B cell (primary cell): ENCODE measurements around the gene ENOX1. TPM values are rescaled to one million over a fixed set of nuclear protein-coding genes. Genes with fewer than 3 reads are reported as not detected.
"Not testable (repeated sequence)": the region's sequence is repeated elsewhere in the genome, so short reads cannot be mapped to it uniquely, and the experiment has no call there.

Source experiments
- ATAC-seq: fragments of 200-7000 bp; cut with Tn5 transposase; one replicate; pipeline ENCODE4 v1.10.0; 2021; ENCODE audit warnings: low read depth, mild to moderate bottlenecking, moderate number of reproducible peaks, moderate library complexity
- CTCF ChIA-PET: fragments of 350-600 bp; sonication (Branson Sonifier 250); formaldehyde crosslinking; loops from one replicate; lab custom pipeline; 2021; ENCODE audit warnings: antibody characterized with exemption, inconsistent platforms; lab: Charles Lee
- POLR2A ChIA-PET: fragments of 350-600 bp; sonication (Branson Sonifier 250); formaldehyde crosslinking; loops from one replicate; lab custom pipeline; 2021; ENCODE audit warnings: antibody characterized with exemption; lab: Charles Lee
- DNase-seq: peaks from one replicate; pipeline ENCODE4 v3.0.0; 2013
- H2AFZ ChIP-seq: 2 replicates; pipeline ENCODE4 v1.6.1; 2012; ENCODE audit warnings: mild to moderate bottlenecking, low read depth, low read length; ENCODE audit not compliant: insufficient read depth, poor library complexity, severe bottlenecking
- H3K27ac ChIP-seq, 2 donors: 1 replicate in 1 of 2; 2 replicates in 1 of 2; pipeline ENCODE4 v1.5.1; 2012 to 2013; ENCODE audit warnings: low read length in 2 of 2, mild to moderate bottlenecking in 2 of 2, moderate library complexity in 1 of 2
- H3K27me3 ChIP-seq, 4 experiments: fragments of 200-600 bp in 1 of 4; sonication (generic) in 1 of 4; replicated peaks in 1 of 4; 1 replicate in 2 of 4; 2 replicates in 2 of 4; pipeline versions ENCODE4 v1.6.1 to v1.7.0; 2013 to 2016; ENCODE audit warnings: low read length in 3 of 4, mild to moderate bottlenecking in 2 of 4, mixed read lengths in 1 of 4, moderate library complexity in 1 of 4; ENCODE audit not compliant: insufficient read depth in 4 of 4, control insufficient read depth in 3 of 4; ENCODE audit errors: control extremely low read depth in 1 of 4
- H3K36me3 ChIP-seq, 2 experiments: replicated peaks in 1 of 2; 1 replicate in 1 of 2; 2 replicates in 1 of 2; pipeline versions ENCODE4 v1.6.1 to v1.7.1; 2013; ENCODE audit warnings: low read length in 1 of 2; ENCODE audit not compliant: insufficient read depth in 2 of 2, control insufficient read depth in 1 of 2; ENCODE audit errors: control extremely low read depth in 1 of 2, extremely low read depth in 1 of 2
- H3K4me1 ChIP-seq, 2 donors: fragments of 200-600 bp in 1 of 2; sonication (generic) in 1 of 2; 1 replicate in 1 of 2; 2 replicates in 1 of 2; pipeline versions ENCODE4 v1.5.1 to v1.6.1; 2013 to 2017; ENCODE audit warnings: low read length in 2 of 2; ENCODE audit not compliant: control insufficient read depth in 2 of 2, insufficient read depth in 2 of 2
- H3K4me2 ChIP-seq: replicated peaks from 2 replicates; pipeline ENCODE3; 2012; ENCODE audit warnings: mild to moderate bottlenecking, low read depth, low read length; ENCODE audit not compliant: poor library complexity, severe bottlenecking
- H3K4me3 ChIP-seq, 5 experiments: fragments of 200-600 bp in 1 of 5; sonication (generic) in 1 of 5; 1 replicate in 3 of 5; 2 replicates in 2 of 5; pipeline versions ENCODE4 v1.5.1 to v1.7.0; 2011 to 2016; ENCODE audit warnings: low read length in 4 of 5, mild to moderate bottlenecking in 4 of 5, low read depth in 2 of 5, control low read depth in 1 of 5, moderate library complexity in 1 of 5; ENCODE audit not compliant: insufficient read depth in 1 of 5; ENCODE audit errors: control extremely low read depth in 1 of 5, extremely low read depth in 1 of 5
- H3K79me2 ChIP-seq: fragments of 200-600 bp; sonication (generic); one replicate; pipeline ENCODE4 v1.6.0; 2016; ENCODE audit warnings: low read length; ENCODE audit not compliant: control insufficient read depth, insufficient read depth
- H3K9ac ChIP-seq: fragments of 200-600 bp; sonication (generic); 2 replicates; pipeline ENCODE4 v1.6.1; 2017; ENCODE audit warnings: mild to moderate bottlenecking, low read length, moderate library complexity
- H3K9me3 ChIP-seq, 3 donors: one replicate each; pipeline versions ENCODE4 v1.6.1 to v1.7.1; 2013; ENCODE audit warnings: low read length in 2 of 3; ENCODE audit not compliant: control insufficient read depth in 2 of 3, insufficient read depth in 1 of 3; ENCODE audit errors: control extremely low read depth in 1 of 3
- H4K20me1 ChIP-seq: 2 replicates; pipeline ENCODE4 v1.6.0; 2012; ENCODE audit warnings: mild to moderate bottlenecking, low read length; ENCODE audit not compliant: insufficient read depth, control insufficient read depth, poor library complexity, severe bottlenecking
- H3K27ac Mint-ChIP-seq: one replicate; pipeline ENCODE4 v1.8.0; 2021; ENCODE audit warnings: mixed read lengths
- H3K27me3 Mint-ChIP-seq: one replicate; pipeline ENCODE4 v1.8.0; 2021; ENCODE audit warnings: mixed read lengths
- H3K4me1 Mint-ChIP-seq: one replicate; pipeline ENCODE4 v1.8.0; 2021; ENCODE audit warnings: mixed read lengths
- H3K4me3 Mint-ChIP-seq: one replicate; pipeline ENCODE4 v1.8.0; 2021; ENCODE audit warnings: mixed read lengths
- H3K9me3 Mint-ChIP-seq: one replicate; pipeline ENCODE4 v1.8.0; 2022; ENCODE audit warnings: mixed read lengths; ENCODE audit not compliant: insufficient read depth
- EZH2 ChIP-seq: IDR thresholded peaks from 2 replicates; pipeline ENCODE4 v1.6.1; 2012; ENCODE audit warnings: borderline replicate concordance, low read depth, mild to moderate bottlenecking, moderate library complexity, low read length; ENCODE audit not compliant: insufficient read depth, poor library complexity, severe bottlenecking
- WGBS: methylation state at CpG from one replicate; pipeline ENCODE4 v1.1.5; 2013; ENCODE audit warnings: missing lambda C conversion rate; ENCODE audit not compliant: insufficient coverage; 5-methylcytosine and 5-hydroxymethylcytosine counted together
- intact Hi-C: fragments of 100-400 bp; cut with micrococcal nuclease; formaldehyde crosslinking; loops from one replicate; pipeline ENCODE4 v1.10.0; 2022
- polyA plus RNA-seq: library from polyadenylated mRNA; depleted of rRNA; stranded (reverse); fragments of >200 nt; gene quantifications from 2 replicates; pipeline ENCODE4 v1.2.3, GENCODE V29; 2012
- total RNA-seq, 2 donors: library from RNA; stranded (reverse); fragments of 120-200 nt in 1 of 2; gene quantifications; 1 replicate in 1 of 2; 2 replicates in 1 of 2; pipeline versions ENCODE4 v1.2.3 to v1.2.4, GENCODE V29; 2013 to 2022
- TF ChIP-seq, protein P1 (sequence below): fragments of 200-600 bp; IDR thresholded peaks from one replicate; pipeline ENCODE4 v1.8.0; 2022; ENCODE audit warnings: antibody characterized with exemption, mild to moderate bottlenecking

Gene ENOX1
- total and polyA plus RNA-seq, 2 donors (not counting 1 experiment from before 2014, with no cell fraction given), result not detected

DNA sequence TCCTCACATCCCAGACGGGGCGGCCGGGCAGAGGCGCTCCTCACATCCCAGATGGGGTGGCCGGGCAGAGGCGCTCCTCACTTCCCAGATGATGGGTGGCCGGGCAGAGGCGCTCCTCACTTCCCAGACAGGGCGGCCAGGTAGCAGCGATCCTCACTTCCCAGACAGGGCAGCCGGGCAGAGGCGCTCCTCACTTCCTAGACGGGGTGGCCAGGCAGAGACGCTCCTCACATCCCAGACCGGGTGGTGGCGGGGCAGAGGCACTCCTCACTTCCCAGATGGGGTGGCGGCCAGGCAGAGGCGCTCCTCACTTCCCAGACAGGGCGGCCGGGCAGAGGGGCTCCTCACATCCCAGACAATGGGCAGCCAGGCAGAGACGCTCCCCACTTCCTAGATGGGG lies 370.4 kb downstream of the ENOX1 start:
- H2AFZ ChIP-seq, H3K4me1 ChIP-seq, H3K9me3 Mint-ChIP-seq, POLR2A ChIA-PET, H3K4me3 Mint-ChIP-seq, H3K9me3 ChIP-seq, CTCF ChIA-PET, H3K27ac ChIP-seq, ATAC-seq, DNase-seq, H3K36me3 ChIP-seq, H3K9ac ChIP-seq, H3K79me2 ChIP-seq, H3K27me3 ChIP-seq, H3K4me2 ChIP-seq, H3K27me3 Mint-ChIP-seq, H3K4me3 ChIP-seq, H3K27ac Mint-ChIP-seq, intact Hi-C loops, H3K4me1 Mint-ChIP-seq, H4K20me1 ChIP-seq: not testable (repeated sequence)
- 100% methylated on average over 16 of the region's 21 CpGs for WGBS

DNA sequence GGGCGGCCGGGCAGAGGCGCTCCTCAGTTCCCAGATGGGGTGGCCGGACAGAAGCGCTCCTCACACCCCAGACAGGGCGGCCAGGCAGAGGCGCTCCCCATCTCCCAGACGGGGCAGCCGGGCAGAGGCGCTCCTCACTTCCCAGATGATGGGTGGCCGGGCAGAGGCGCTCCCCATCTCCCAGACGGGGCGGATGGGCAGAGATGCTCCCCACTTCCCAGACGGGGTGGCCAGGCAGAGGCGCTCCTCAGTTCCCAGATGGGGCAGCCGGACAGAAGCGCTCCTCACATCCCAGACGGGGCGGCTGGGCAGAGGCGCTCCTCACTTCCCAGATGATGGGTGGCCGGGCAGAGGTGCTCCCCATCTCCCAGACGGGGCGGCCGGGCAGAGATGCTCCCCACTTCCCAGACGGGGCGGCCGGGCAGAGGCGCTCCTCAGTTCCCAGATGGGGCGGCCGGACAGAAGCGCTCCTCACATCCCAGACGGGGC lies 370.8 kb downstream of the ENOX1 start:
- intact Hi-C loops, H3K9me3 ChIP-seq, H3K36me3 ChIP-seq, H2AFZ ChIP-seq, H3K4me1 ChIP-seq, H3K79me2 ChIP-seq, H3K9ac ChIP-seq, H3K27ac ChIP-seq, H3K4me1 Mint-ChIP-seq, POLR2A ChIA-PET, H3K27ac Mint-ChIP-seq, H3K4me2 ChIP-seq, DNase-seq, H4K20me1 ChIP-seq, H3K4me3 ChIP-seq, ATAC-seq, H3K4me3 Mint-ChIP-seq, H3K27me3 Mint-ChIP-seq, CTCF ChIA-PET, H3K27me3 ChIP-seq, H3K9me3 Mint-ChIP-seq: not testable (repeated sequence)
- WGBS, result 85% methylated on average over 27 of the region's 33 CpGs

DNA sequence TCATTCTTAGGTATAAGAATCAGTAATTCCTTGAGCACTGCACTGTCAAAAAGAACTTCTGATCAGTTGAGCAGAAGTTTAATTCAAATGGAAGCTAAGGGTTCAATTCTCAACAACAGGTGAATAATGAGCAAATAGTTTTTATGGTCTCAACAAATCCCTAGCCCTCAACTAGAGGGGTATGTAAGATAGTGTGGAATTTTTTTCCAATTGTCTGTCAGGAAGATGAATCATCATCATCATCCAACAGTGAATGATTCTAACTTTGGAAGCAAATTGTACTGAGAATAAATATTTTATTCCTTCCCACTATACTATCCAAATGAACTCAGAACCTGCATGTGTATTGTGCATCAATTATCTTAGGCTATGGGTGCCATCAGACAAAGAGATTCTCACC lies 372.7 kb downstream of the ENOX1 start:
- H3K4me3 Mint-ChIP-seq, result no peak overlapping the region
- no peak for DNase-seq
- H3K27me3 ChIP-seq, result no peaks in the 10 kb centered on the region
- H3K9me3 Mint-ChIP-seq, result no peaks in the 10 kb centered on the region
- no peak overlapping the region for H2AFZ ChIP-seq
- H3K36me3 ChIP-seq, result no peaks in the 10 kb centered on the region
- ChIA-PET CTCF (no interaction called here), POLR2A (no interaction called here)
- no peak overlapping the region for H3K27ac Mint-ChIP-seq
- no peak overlapping the region for H3K27ac ChIP-seq
- H3K4me1 ChIP-seq, result no peaks in the 10 kb centered on the region
- H3K4me1 Mint-ChIP-seq, result no peaks in the 10 kb centered on the region
- intact Hi-C loops, result no loop called here
- TF ChIP-seq EZH2, result no peak
- TF ChIP-seq, protein P1, sequence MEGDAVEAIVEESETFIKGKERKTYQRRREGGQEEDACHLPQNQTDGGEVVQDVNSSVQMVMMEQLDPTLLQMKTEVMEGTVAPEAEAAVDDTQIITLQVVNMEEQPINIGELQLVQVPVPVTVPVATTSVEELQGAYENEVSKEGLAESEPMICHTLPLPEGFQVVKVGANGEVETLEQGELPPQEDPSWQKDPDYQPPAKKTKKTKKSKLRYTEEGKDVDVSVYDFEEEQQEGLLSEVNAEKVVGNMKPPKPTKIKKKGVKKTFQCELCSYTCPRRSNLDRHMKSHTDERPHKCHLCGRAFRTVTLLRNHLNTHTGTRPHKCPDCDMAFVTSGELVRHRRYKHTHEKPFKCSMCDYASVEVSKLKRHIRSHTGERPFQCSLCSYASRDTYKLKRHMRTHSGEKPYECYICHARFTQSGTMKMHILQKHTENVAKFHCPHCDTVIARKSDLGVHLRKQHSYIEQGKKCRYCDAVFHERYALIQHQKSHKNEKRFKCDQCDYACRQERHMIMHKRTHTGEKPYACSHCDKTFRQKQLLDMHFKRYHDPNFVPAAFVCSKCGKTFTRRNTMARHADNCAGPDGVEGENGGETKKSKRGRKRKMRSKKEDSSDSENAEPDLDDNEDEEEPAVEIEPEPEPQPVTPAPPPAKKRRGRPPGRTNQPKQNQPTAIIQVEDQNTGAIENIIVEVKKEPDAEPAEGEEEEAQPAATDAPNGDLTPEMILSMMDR, result no peak
- H3K79me2 ChIP-seq, result no peaks in the 10 kb centered on the region
- H3K27me3 Mint-ChIP-seq, result peaks cover 4% of the 10 kb centered on the region
- H3K4me2 ChIP-seq, result no peak overlapping the region
- H4K20me1 ChIP-seq, result no peaks in the 10 kb centered on the region
- no peak for ATAC-seq
- H3K4me3 ChIP-seq, result no peak overlapping the region
- no peak overlapping the region for H3K9ac ChIP-seq
- peaks cover 0 to 9% (median 0%) of the 10 kb centered on the region in 3 donors for H3K9me3 ChIP-seq
